Type B pancreatic cell (in vitro differentiated cells): Measurements from ENCODE around the gene ATP1B4. TPM values are rescaled to one million over a fixed set of nuclear protein-coding genes. Genes with fewer than 3 reads are reported as not detected.
"Not testable (repeated sequence)": the region's sequence is repeated elsewhere in the genome, so short reads cannot be mapped to it uniquely, and the experiment has no call there.

ENCODE experiments used
- DNase-seq: peaks from one replicate; pipeline ENCODE4 v3.0.0; 2021; ENCODE audit warnings: mixed read lengths; ENCODE audit not compliant: unreplicated experiment; ENCODE audit errors: extremely low spot score
- H3K27ac Mint-ChIP-seq: 2 replicates; pipeline ENCODE4 v1.8.0; 2021; ENCODE audit warnings: mild to moderate bottlenecking, mixed read lengths
- H3K27me3 Mint-ChIP-seq: 2 replicates; pipeline ENCODE4 v1.8.0; 2021; ENCODE audit warnings: mixed read lengths
- H3K36me3 Mint-ChIP-seq: 2 replicates; pipeline ENCODE4 v1.8.0; 2021; ENCODE audit warnings: mixed read lengths
- H3K4me1 Mint-ChIP-seq: one replicate; pipeline ENCODE4 v1.8.0; 2021; ENCODE audit warnings: mixed read lengths; ENCODE audit not compliant: unreplicated experiment
- H3K4me3 Mint-ChIP-seq: 2 replicates; pipeline ENCODE4 v1.8.0; 2021; ENCODE audit warnings: mild to moderate bottlenecking, mixed read lengths
- H3K9me3 Mint-ChIP-seq: 2 replicates; pipeline ENCODE4 v1.8.0; 2021; ENCODE audit warnings: mixed read lengths
- total RNA-seq: library from RNA; stranded (reverse); gene quantifications from 2 replicates; pipeline ENCODE4 v1.2.1, GENCODE V29; 2021; ENCODE audit warnings: low replicate concordance
- TF ChIP-seq, protein P1 (sequence below): fragments of 200-600 bp; sonication (generic); conservative IDR thresholded peaks from 2 replicates; pipeline ENCODE4 v1.5.0; 2021; ENCODE audit warnings: antibody characterized with exemption, mild to moderate bottlenecking

The ATP1B4 gene
- total RNA-seq, 1 donor from 2014 or later: not detected

GRCh38 chrX:120336899-120337298, 25.0 kb upstream of the ATP1B4 start:
- H3K36me3 Mint-ChIP-seq: no peaks in the 10 kb centered on the region
- DNase-seq: no peak
- H3K4me1 Mint-ChIP-seq: no peaks in the 10 kb centered on the region
- no peaks in the 10 kb centered on the region for H3K27me3 Mint-ChIP-seq
- no peaks in the 10 kb centered on the region for H3K9me3 Mint-ChIP-seq
- no peak overlapping the region for H3K4me3 Mint-ChIP-seq
- no peak overlapping the region for H3K27ac Mint-ChIP-seq
- TF ChIP-seq, protein P1, sequence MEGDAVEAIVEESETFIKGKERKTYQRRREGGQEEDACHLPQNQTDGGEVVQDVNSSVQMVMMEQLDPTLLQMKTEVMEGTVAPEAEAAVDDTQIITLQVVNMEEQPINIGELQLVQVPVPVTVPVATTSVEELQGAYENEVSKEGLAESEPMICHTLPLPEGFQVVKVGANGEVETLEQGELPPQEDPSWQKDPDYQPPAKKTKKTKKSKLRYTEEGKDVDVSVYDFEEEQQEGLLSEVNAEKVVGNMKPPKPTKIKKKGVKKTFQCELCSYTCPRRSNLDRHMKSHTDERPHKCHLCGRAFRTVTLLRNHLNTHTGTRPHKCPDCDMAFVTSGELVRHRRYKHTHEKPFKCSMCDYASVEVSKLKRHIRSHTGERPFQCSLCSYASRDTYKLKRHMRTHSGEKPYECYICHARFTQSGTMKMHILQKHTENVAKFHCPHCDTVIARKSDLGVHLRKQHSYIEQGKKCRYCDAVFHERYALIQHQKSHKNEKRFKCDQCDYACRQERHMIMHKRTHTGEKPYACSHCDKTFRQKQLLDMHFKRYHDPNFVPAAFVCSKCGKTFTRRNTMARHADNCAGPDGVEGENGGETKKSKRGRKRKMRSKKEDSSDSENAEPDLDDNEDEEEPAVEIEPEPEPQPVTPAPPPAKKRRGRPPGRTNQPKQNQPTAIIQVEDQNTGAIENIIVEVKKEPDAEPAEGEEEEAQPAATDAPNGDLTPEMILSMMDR: no peak

GRCh38 chrX:120344566-120344965, 17.3 kb upstream of the ATP1B4 start:
- not testable (repeated sequence) for H3K9me3 Mint-ChIP-seq, DNase-seq, H3K4me1 Mint-ChIP-seq, H3K27ac Mint-ChIP-seq, H3K27me3 Mint-ChIP-seq, H3K4me3 Mint-ChIP-seq, H3K36me3 Mint-ChIP-seq

GRCh38 chrX:120350450-120351138, 11.3 kb upstream of the ATP1B4 start:
- Mint-ChIP-seq H3K27me3 (no peaks in the 10 kb centered on the region), H3K4me3 (no peak overlapping the region), H3K27ac (no peak overlapping the region), H3K4me1 (no peaks in the 10 kb centered on the region), H3K36me3 (no peaks in the 10 kb centered on the region), H3K9me3 (no peaks in the 10 kb centered on the region)
- TF ChIP-seq, protein P1: no peak
- no peak for DNase-seq

GRCh38 chrX:120356084-120356483, 5.8 kb upstream of the ATP1B4 start:
- no peak for DNase-seq
- Mint-ChIP-seq H3K27ac (no peak overlapping the region), H3K4me3 (no peak overlapping the region), H3K36me3 (no peaks in the 10 kb centered on the region), H3K27me3 (no peaks in the 10 kb centered on the region), H3K4me1 (no peaks in the 10 kb centered on the region), H3K9me3 (no peaks in the 10 kb centered on the region)
- TF ChIP-seq, protein P1: no peak

DNA sequence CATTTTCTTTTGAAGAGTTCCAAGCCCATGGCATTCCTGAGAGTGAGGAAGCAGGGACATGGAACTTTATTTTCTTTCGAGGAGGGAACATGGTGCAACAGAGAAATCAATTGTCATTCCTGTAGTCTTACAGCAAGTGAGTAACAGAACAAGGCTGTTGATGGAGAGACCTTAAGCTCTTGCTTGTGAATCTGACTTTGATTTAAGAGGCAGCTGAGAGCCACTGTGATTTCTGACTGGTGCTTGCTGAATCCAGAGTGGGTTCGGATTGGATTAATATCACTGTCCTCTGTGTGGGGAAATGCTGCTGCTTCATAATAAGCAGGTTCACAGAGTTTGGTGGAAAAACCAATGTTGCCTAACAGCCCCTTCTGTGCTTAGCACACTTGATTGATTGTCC, 4.7 kb upstream of the ATP1B4 start:
- no peaks in the 10 kb centered on the region for H3K4me1 Mint-ChIP-seq
- H3K9me3 Mint-ChIP-seq: no peaks in the 10 kb centered on the region
- TF ChIP-seq, protein P1: no peak
- H3K27ac Mint-ChIP-seq: no peak overlapping the region
- no peak overlapping the region for H3K4me3 Mint-ChIP-seq
- H3K27me3 Mint-ChIP-seq: no peaks in the 10 kb centered on the region
- no peaks in the 10 kb centered on the region for H3K36me3 Mint-ChIP-seq
- DNase-seq: no peak

DNA sequence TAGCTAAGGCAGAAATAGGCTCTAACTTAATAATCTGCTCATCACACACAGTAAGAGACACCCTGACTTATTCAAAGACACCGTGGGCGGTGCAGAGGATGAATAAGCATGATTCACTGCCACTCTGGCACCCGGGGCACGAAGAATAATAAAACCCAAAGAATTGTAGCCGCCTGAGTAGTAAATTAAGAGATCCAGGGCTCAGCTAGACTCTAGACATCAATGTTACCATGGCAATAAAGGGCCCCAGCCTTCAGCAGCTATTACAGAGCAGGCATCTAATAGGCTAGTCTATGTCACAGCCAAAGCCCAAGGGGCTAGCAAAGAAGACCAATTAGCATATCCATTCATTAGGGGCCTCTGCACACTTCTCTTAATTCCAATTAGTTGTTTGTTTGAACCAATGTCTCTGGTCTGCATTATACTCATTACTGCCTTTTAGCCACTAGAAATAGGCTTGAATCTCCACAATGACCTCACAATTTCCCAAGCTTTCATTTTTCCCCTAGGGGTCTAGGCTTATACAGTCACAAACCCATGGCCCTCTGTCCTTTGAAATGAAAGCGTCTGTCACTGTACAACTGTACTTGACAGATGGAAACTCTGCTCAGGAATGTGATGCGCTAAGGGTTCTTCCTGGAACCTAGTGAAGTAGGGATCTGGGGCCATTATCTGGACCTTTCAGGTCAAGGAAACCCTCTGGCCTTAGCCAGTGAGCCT, 3.0 kb upstream of the ATP1B4 start:
- H3K36me3 Mint-ChIP-seq: no peaks in the 10 kb centered on the region
- peaks cover 3% of the 10 kb centered on the region for H3K27me3 Mint-ChIP-seq
- TF ChIP-seq, protein P1: no peak
- no peaks in the 10 kb centered on the region for H3K9me3 Mint-ChIP-seq
- H3K4me3 Mint-ChIP-seq: no peak overlapping the region
- no peak overlapping the region for H3K27ac Mint-ChIP-seq
- no peaks in the 10 kb centered on the region for H3K4me1 Mint-ChIP-seq
- no peak for DNase-seq
